ENCODE results near the gene FAM53B. TPM values are rescaled to one million over a fixed set of nuclear protein-coding genes. Genes with fewer than 3 reads are reported as not detected.
A peak's percentile ranks its signal among the peaks of the same experiment; 100 is the strongest.

The FAM53B gene
- total and polyA plus RNA-seq, 5 donors, result 34.6 to 58.3 (median 49.5) TPM

- intact Hi-C loops (cut with DNase I), result no loop called here
- DNase-seq (peak; percentile 10 to 59 (median 53)), ATAC-seq (no peak)
- H3K4me1 ChIP-seq (ENCODE audit: control insufficient read depth, insufficient read depth, low read length), result no peaks in the 10 kb centered on the region
- H3K27ac ChIP-seq (ENCODE audit: low read length), result no peak overlapping the region
- WGBS, result 72% methylated on average over 8 of the region's 8 CpGs
- no peak overlapping the region for H3K4me3 ChIP-seq (ENCODE audit: low read length)
- H3K9me3 ChIP-seq (ENCODE audit: control insufficient read depth, low read length), result no peaks in the 10 kb centered on the region
- no peaks in the 10 kb centered on the region for H3K27me3 ChIP-seq (ENCODE audit: control insufficient read depth, insufficient read depth)
Observed at GRCh38 chr10:124605001-124605370, 139.2 kb downstream of the FAM53B start.

DNA sequence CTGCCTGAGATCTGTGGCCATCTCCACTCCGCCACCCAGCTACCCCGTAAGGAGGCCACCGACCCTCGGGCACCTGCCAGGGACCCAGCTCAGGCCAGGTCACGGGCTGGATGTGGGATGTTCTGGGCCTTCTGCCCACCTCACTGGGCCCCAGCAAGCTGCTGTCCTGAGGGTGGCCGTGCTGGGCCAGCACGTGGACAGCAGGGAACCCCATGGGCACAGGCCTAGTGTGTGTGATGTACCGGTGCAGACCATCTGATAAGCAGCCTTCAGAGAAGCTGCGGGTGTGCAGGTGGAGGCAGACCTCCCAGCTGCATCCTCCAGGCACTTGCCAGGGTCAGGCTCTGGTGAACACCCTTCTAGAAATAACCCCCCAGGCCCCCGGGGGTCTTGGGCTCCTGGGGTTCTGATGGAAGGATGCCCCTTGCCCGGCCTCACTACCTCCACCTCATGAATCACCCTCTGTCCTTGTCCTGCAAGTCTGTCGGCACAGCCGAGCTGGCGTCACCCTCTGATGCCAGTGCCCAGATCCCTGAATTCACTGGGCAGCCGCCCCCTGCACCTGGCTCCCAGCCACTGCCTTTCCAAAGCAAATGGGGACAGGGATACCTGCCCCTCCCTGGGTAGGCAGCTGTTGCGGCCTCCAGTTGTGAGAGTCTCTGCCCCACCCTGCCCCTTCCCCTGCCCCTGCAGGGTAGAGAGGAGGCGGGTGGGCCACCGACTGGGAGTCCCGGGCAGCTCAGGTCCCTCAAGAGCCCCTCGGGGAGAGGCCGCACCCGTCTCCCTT, 139.8 kb downstream of the FAM53B start:
- H3K4me3 ChIP-seq (ENCODE audit: low read length), result no peak overlapping the region
- WGBS, result 82% methylated on average over 22 of the region's 22 CpGs
- DNase-seq (peak; percentile 12 to 56 (median 45)), ATAC-seq (no peak)
- no peak overlapping the region for H3K27ac ChIP-seq (ENCODE audit: low read length)
- intact Hi-C loops (cut with DNase I), result no loop called here
- H3K4me1 ChIP-seq (ENCODE audit: control insufficient read depth, insufficient read depth, low read length), result no peaks in the 10 kb centered on the region
- no peaks in the 10 kb centered on the region for H3K9me3 ChIP-seq (ENCODE audit: control insufficient read depth, low read length)
- H3K27me3 ChIP-seq (ENCODE audit: control insufficient read depth, insufficient read depth), result no peaks in the 10 kb centered on the region

DNA sequence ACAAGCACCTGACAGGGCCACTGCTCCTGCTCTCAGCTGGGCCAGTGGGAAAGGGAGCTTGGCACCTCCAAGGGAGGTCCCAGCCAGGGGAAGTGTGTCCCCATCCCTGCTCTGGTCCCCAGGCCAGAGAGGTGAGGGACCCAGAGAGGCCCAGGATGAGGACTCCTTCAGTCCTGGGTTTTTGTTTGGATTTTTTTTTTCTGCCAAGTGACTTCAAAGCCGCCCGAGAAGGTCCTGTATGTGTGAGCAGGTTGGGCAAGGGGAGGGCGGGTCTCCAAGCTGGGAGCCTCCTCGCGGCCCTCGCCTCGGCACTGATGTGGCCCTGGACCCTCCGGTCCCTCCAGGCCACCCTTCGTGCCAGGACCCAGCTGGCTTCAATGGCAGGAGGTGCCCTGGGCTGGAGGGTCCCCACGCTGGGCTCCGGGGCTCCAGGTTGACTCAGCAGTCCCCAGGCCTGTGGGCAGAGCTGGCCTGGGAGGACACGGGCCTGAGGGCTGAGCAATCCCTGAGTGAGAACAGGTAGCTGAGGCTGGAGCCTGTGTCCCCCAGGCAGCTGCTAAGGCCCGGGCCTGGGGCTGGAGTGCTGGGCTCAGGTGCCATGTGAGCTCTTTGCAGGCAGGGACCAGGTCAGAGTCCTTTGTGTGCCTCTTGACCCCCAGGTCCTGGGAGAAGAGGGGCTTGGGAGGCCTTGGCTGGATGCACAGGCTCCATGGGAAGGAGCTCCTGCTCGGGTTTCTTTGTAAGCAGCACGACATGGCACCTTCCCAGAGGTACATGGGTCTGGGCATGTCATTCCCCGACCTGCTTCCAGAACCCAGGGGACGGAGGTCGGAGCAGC, 140.6 kb downstream of the FAM53B start:
- intact Hi-C loops (cut with DNase I), result no loop called here
- ATAC-seq (no peak), DNase-seq (peak; percentile 10 to 44 (median 30))
- H3K9me3 ChIP-seq (ENCODE audit: control insufficient read depth, low read length), result no peaks in the 10 kb centered on the region
- no peaks in the 10 kb centered on the region for H3K4me1 ChIP-seq (ENCODE audit: control insufficient read depth, insufficient read depth, low read length)
- H3K27me3 ChIP-seq (ENCODE audit: control insufficient read depth, insufficient read depth), result no peaks in the 10 kb centered on the region
- WGBS, result 91% methylated on average over 18 of the region's 18 CpGs
- no peak overlapping the region for H3K4me3 ChIP-seq (ENCODE audit: low read length)
- H3K27ac ChIP-seq (ENCODE audit: low read length), result no peak overlapping the region

DNA sequence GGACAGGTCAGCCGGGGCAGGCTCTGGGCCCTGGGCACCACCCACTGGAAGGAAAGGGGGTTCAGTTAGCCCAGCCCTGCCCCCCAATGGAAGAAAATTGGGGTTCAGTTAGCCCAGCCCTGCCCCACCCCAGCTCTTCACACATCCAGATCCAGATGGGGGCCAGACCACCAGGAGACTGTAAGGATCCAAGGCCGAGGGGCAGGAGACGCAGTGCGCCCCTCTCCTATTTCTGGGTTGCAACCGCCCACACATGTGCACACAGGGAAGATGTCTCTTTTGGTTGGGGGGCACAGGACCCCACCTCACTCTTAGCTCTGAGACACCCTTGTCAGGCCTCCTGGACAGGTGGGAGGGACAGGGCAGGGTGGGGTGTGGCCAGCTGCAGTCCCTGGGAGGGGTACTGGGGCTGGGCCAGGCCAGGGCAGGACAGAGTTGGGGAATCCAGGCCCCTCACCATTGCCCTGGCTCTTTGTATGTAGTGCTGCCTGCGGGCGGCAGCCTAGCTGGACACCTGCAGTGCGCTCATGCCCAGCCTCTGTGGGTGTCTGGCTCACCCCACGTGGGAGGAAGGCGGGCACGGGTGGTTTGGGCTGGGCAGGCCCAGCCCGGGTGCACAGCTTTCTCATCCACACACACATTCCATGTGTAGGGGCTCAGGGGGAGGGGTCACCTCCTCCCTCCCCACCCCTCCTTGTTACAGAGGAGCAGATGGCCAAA, 141.4 kb downstream of the FAM53B start:
- H3K4me3 ChIP-seq (ENCODE audit: low read length), result no peak overlapping the region
- ATAC-seq (no peak), DNase-seq (peak; percentile 9 to 45 (median 30))
- H3K27ac ChIP-seq (ENCODE audit: low read length), result no peak overlapping the region
- no peaks in the 10 kb centered on the region for H3K27me3 ChIP-seq (ENCODE audit: control insufficient read depth, insufficient read depth)
- no peaks in the 10 kb centered on the region for H3K9me3 ChIP-seq (ENCODE audit: control insufficient read depth, low read length)
- 88% methylated on average over 12 of the region's 12 CpGs for WGBS
- no peaks in the 10 kb centered on the region for H3K4me1 ChIP-seq (ENCODE audit: control insufficient read depth, insufficient read depth, low read length)
- intact Hi-C loops (cut with DNase I), result no loop called here

DNA sequence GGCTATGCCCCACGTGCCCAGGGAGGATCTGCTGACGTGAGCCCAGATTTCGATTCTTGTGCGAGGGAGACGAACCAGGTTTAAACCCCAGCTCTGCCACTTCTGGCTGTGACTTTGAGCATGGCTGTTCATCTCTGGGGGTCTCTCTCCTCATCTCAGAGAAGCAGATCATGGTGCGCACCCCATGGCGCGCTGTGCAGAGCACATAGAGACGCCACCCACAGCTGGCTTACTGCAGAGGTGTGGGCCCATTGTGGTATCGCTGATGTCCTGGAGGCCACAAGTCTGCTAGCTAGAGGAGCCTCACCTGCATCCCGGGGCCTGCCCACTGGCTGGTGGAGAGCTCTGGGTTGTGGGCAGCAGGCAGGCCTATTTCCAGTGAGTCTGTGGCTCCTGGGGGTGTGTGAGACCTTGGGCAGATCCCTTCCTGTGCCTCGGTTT, 142.0 kb downstream of the FAM53B start:
- no peak overlapping the region for H3K4me3 ChIP-seq (ENCODE audit: low read length)
- no peaks in the 10 kb centered on the region for H3K4me1 ChIP-seq (ENCODE audit: control insufficient read depth, insufficient read depth, low read length)
- no peaks in the 10 kb centered on the region for H3K9me3 ChIP-seq (ENCODE audit: control insufficient read depth, low read length)
- ATAC-seq, result no peak
- H3K27ac ChIP-seq (ENCODE audit: low read length), result no peak overlapping the region
- H3K27me3 ChIP-seq (ENCODE audit: control insufficient read depth, insufficient read depth), result no peaks in the 10 kb centered on the region
- intact Hi-C loops (cut with DNase I), result no loop called here
- 83% methylated on average over 12 of the region's 12 CpGs for WGBS
- DNase-seq, result peak in 2 of 3 donors; percentile 11 to 18

GRCh38 chr10:124601431-124602120, 142.6 kb downstream of the FAM53B start:
- ATAC-seq (no peak), DNase-seq (peak; percentile 7 to 48 (median 39))
- no peaks in the 10 kb centered on the region for H3K4me1 ChIP-seq (ENCODE audit: control insufficient read depth, insufficient read depth, low read length)
- no peak overlapping the region for H3K27ac ChIP-seq (ENCODE audit: low read length)
- no peaks in the 10 kb centered on the region for H3K27me3 ChIP-seq (ENCODE audit: control insufficient read depth, insufficient read depth)
- WGBS, result 91% methylated on average over 29 of the region's 29 CpGs
- no peaks in the 10 kb centered on the region for H3K9me3 ChIP-seq (ENCODE audit: control insufficient read depth, low read length)
- H3K4me3 ChIP-seq (ENCODE audit: low read length), result no peak overlapping the region
- intact Hi-C loops (cut with DNase I), result no loop called here

GRCh38 chr10:124601016-124601415, 143.2 kb downstream of the FAM53B start:
- ATAC-seq (no peak), DNase-seq (peak in 2 of 3 donors; percentile 23 to 26)
- intact Hi-C loops (cut with DNase I), result no loop called here
- H3K4me1 ChIP-seq (ENCODE audit: control insufficient read depth, insufficient read depth, low read length), result no peaks in the 10 kb centered on the region
- no peaks in the 10 kb centered on the region for H3K9me3 ChIP-seq (ENCODE audit: control insufficient read depth, low read length)
- no peak overlapping the region for H3K4me3 ChIP-seq (ENCODE audit: low read length)
- WGBS, result 97% methylated on average over 12 of the region's 12 CpGs
- no peak overlapping the region for H3K27ac ChIP-seq (ENCODE audit: low read length)
- H3K27me3 ChIP-seq (ENCODE audit: control insufficient read depth, insufficient read depth), result no peaks in the 10 kb centered on the region

DNA sequence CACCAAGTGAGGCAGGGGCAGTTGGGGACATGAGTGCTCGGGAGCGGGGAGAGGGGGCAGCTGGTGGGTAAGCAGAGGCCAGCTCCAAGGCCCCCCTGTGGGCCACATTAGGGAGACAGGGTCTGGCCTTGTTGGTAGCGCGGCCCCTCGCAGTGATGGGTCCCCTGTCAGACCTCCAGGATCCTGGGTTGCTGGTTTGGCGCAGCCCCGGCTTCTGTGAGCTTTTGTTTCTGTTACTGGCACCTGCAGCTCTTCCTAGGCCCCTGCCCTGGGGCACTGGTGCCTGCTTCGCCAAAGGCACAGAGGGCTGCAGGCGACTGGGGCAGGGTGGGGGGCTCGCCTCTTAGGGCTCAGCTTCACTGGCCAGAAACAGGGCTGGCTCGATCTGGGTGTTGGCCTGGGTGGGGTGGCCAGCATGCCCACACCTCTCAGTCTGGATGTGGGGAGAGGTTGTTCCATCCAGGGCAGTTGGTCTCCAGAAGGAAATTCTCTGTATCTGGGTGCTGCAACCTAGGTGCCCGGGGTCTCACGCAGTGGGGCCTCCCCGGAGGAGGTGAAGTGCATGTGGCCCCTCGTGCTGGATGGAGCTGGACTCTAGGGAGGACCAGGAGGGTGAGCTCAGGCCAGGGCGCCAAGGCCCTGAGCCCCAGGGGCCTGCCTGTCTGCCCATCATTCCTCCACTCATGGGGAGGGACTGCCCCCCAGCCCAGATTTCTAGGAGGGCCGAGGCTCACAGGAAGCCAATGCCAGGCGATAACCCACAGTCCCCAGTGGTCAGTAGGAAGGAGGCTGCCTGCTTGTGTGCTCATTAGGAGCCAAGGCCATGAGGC, 143.9 kb downstream of the FAM53B start:
- no peak overlapping the region for H3K4me3 ChIP-seq (ENCODE audit: low read length)
- intact Hi-C loops (cut with DNase I), result no loop called here

DNA sequence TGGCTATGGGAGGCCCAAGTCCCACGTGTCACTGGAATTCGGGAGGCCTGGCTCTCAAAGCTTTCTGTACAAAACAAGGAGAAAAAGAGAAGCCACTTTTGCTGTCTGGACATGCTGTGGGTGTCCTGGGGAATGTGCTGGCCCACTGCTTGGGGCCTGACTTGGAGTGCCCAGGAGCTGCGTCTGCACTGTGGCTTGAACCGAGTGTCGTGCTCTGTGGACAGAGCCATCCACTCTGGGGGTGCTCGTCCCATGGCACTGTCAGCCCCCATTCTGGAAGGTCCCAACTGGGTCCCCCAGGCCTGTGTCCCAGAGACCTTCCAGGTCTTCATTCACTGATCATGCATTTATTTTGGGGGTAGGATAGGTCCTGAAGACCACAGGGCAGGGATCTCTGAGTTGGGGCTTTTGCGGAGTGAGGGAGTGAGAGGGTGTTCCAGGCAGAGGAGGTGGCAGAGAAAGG, 144.6 kb downstream of the FAM53B start:
- no peaks in the 10 kb centered on the region for H3K9me3 ChIP-seq (ENCODE audit: control insufficient read depth, low read length)
- H3K4me3 ChIP-seq (ENCODE audit: low read length), result no peak overlapping the region
- ATAC-seq (no peak), DNase-seq (peak in 2 of 3 donors; percentile 6 to 32)
- H3K4me1 ChIP-seq (ENCODE audit: control insufficient read depth, insufficient read depth, low read length), result no peaks in the 10 kb centered on the region
- 94% methylated on average over 7 of the region's 7 CpGs for WGBS
- H3K27me3 ChIP-seq (ENCODE audit: control insufficient read depth, insufficient read depth), result no peaks in the 10 kb centered on the region
- no peak overlapping the region for H3K27ac ChIP-seq (ENCODE audit: low read length)
- intact Hi-C loops (cut with DNase I), result no loop called here

More for the DNA sequence above, 143.9 kb downstream of the FAM53B start:
- 89% methylated on average over 18 of the region's 18 CpGs for WGBS
- ATAC-seq (no peak), DNase-seq (peak; percentile 6 to 46 (median 22))
- Histone ChIP-seq H3K4me1 (ENCODE audit: control insufficient read depth, insufficient read depth, low read length) (no peaks in the 10 kb centered on the region), H3K27me3 (ENCODE audit: control insufficient read depth, insufficient read depth) (no peaks in the 10 kb centered on the region), H3K27ac (ENCODE audit: low read length) (no peak overlapping the region), H3K9me3 (ENCODE audit: control insufficient read depth, low read length) (no peaks in the 10 kb centered on the region)
